ENCODE data around the gene APBA2.
"Not testable (repeated sequence)": the region's sequence is repeated elsewhere in the genome, so short reads cannot be mapped to it uniquely, and the experiment has no call there.

APBA2 gene

DNA sequence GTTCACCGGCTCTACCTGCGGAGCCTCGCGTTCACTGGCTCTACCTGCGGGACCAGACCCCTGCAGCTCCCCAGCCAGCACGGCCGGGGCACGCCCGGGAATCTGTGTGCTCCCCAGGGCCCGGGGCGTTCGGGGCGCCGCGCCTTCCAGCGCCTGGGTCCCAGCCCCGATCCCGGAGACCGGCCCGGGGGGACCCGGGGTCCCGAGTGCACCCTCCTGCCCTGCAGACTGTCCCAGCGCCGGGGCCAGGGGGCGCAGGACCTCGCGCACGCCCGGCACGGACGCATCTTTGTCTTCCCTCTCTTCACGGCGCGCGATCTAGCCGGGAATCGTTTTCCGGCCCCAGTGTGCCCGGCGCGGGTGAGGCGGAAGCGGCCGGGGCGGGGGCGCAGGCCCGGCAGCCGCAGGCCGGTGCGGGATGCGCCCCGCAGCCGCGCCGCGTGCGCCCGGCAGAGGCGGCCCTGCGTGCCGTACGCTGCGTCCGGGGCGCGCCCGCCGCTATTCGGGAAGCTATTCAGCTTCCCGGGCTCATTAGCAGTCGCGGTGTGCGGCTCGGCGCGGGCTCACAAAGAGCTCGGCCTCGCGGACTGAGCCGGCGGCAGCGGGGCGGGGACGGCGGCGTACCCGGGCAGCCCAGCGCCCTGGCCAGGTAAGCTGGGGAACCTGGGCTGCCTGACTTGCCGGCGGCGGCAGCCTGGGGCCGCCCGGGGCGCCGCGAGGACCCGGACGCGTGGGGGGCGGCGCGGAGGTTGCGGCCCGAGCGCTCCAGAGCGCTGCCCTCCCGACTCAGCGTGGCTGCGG lies at the start of gene APBA2:
Gene APBA2 (plus strand): TSS at position 345 of the 801 bp plus-strand sequence. CDS start 167,911 bp downstream, outside the sequence.
- H3K4me3 ChIP-seq (ENCODE audit: low read depth, low read length), result peak within 1 kb of the TSS; percentile 56
- in situ Hi-C loops (cut with HindIII; ENCODE audit: low sequenced_read_pairs), result no loop called here
- DNase-seq (ENCODE audit: low read depth), result no peak
- TF ChIP-seq, protein P1, sequence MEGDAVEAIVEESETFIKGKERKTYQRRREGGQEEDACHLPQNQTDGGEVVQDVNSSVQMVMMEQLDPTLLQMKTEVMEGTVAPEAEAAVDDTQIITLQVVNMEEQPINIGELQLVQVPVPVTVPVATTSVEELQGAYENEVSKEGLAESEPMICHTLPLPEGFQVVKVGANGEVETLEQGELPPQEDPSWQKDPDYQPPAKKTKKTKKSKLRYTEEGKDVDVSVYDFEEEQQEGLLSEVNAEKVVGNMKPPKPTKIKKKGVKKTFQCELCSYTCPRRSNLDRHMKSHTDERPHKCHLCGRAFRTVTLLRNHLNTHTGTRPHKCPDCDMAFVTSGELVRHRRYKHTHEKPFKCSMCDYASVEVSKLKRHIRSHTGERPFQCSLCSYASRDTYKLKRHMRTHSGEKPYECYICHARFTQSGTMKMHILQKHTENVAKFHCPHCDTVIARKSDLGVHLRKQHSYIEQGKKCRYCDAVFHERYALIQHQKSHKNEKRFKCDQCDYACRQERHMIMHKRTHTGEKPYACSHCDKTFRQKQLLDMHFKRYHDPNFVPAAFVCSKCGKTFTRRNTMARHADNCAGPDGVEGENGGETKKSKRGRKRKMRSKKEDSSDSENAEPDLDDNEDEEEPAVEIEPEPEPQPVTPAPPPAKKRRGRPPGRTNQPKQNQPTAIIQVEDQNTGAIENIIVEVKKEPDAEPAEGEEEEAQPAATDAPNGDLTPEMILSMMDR (IDR thresholded peaks at IDR 0.05; ENCODE audit: low read depth, low read length, missing control alignments), result peak; percentile 8

DNA sequence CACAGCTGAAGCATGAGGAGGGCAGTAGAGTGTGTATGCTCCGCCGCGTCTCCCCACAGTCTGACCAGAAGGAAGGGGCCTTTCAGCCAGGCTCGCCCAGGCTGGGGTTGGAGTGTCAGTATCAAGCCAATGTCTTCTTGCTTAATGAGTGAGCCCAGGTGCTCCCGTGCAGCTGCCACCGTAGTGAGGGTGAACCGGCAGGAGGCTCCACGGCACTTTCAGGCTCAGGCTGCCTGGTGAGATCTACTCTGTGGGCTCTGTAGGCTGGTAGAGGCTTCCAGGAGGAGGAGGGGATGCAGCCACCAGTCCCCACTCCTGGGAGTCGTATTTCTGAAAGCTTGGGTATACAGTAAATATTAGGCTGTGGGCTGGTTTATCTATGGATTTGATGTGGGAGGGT lies 45.5 kb upstream of the APBA2 start:
- H3K4me3 ChIP-seq (ENCODE audit: low read depth, low read length); DNase-seq (ENCODE audit: low read depth); in situ Hi-C loops (cut with HindIII; ENCODE audit: low sequenced_read_pairs): not testable (repeated sequence)

DNA sequence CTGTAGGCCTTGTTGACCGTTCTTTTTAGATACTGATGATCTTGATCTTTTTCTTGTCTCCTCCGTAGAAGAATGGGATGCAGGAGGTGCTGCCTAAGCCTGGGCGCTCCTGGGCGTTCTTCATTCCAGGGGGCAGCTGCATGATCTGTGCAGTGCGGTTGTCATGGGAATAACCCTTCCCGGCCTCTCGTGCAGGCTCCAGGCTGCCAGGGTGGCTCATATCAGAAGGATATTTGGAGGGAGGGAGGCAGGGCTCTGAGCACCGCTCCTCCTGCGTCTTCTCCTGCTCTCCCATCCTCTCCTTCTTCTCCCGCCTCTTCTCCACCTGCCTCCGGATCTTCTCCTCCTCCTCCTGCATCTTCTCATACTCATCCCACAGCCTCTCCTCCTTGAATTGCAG lies 43.6 kb upstream of the APBA2 start:
- H3K4me3 ChIP-seq (ENCODE audit: low read depth, low read length); DNase-seq (ENCODE audit: low read depth); in situ Hi-C loops (cut with HindIII; ENCODE audit: low sequenced_read_pairs): not testable (repeated sequence)

DNA sequence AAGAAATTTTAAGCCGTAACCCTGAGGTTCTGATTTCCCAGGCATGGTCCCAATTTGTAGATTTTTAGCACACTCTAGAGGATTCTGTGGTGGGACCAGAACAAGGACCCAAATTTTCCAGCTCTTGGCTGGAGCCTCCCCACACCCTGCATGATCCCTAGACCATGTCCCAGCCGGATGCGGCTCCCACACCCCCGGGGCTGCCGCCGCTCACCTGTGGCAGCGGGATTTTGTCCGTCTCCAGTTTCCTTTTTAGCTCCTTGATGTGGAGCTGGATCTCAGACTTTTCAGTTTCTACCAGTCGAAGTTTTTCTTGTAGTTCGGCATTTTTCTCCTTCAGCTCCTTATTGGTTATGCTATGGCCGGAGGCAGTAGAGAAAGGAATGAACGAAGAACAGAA lies 42.3 kb upstream of the APBA2 start:
- in situ Hi-C loops (cut with HindIII; ENCODE audit: low sequenced_read_pairs); DNase-seq (ENCODE audit: low read depth): not testable (repeated sequence)

DNA sequence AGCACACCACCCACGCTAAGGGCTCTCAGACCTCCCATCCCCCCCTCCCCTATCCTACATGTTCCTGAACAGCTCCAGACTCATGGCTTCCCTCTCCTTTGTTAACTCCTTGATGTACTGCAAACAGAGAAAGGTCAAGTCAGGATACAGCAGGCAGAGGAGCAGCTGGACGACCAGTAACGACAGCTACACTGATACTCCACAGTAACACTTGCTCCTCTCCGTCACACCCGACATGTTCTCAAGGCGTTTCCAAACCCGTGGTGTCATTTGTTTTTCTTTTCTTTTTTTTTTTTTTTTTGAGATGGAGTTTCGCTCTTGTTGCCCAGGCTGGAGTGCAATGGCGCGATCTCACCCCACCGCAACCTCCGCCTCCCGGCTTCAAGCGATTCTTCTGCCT lies 41.6 kb upstream of the APBA2 start:
- in situ Hi-C loops (cut with HindIII; ENCODE audit: low sequenced_read_pairs); H3K4me3 ChIP-seq (ENCODE audit: low read depth, low read length); DNase-seq (ENCODE audit: low read depth): not testable (repeated sequence)

More for the DNA sequence above, 42.3 kb upstream of the APBA2 start:
- H3K4me3 ChIP-seq (ENCODE audit: low read depth, low read length), result not testable (repeated sequence)

DNA sequence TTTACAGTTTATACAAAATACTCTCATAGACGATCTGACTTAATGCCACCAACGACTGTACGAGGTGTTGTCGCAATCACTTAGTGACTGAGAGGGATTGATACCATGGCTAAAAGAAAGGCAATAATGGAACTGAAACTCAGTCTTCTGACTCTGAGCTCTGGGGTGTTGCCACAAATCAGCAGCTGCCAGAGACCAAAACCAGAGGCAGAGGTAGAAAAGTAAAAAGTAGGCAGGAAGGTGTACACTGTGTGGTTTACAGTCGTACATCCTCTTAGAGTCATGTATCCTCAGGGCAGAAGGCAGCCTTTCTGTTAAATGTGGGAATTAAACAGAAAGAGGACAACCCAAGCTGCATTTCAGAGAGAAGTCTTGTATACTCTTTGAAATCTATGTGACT lies 38.5 kb upstream of the APBA2 start:
- in situ Hi-C loops (cut with HindIII; ENCODE audit: low sequenced_read_pairs), result not testable (repeated sequence)

DNA sequence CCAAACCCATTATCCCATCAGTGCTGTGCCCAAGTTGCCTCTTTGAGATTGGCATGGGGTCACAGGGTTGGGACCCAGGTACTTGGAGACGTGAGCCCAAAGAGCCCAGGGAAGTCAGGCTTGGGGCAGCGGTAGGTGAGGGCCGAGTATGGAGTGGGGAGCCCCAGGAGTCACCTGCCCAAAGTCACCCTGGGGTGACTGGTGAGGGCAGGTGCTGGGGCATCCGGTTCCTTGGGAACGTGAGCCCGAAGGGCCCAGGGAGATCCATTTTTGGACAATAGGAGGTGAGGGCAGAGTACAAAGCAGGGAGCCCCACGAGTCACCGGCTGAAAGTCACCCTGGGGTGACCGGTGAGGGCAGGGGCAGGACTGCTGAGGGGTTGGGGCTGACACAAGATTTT lies 37.8 kb upstream of the APBA2 start:
- in situ Hi-C loops (cut with HindIII; ENCODE audit: low sequenced_read_pairs); H3K4me3 ChIP-seq (ENCODE audit: low read depth, low read length); DNase-seq (ENCODE audit: low read depth): not testable (repeated sequence)

More for the DNA sequence above, 38.5 kb upstream of the APBA2 start:
- H3K4me3 ChIP-seq (ENCODE audit: low read depth, low read length); DNase-seq (ENCODE audit: low read depth): not testable (repeated sequence)

DNA sequence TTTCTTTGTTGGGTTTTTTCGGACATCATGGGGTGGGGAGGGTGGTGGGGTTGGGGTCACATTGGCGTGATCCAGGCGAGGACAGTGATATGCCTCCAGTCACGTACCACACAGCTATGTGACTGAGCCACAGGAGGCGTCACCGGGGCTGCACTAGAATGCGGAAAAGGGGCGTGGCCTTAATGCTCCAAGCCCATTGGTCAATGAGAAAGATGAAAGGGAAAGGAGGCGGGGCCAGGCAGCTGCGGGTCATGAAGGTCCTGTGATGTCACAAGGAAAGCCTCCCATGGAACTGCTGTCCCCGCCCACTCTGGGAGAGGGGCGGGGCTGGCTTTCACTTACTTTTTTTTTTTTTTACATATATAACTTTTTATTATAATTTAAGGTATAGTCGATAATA lies 37.3 kb upstream of the APBA2 start, which contains the start of gene GOLGA6L7:
Gene GOLGA6L7 (minus strand): TSS at position 124 of the 400 bp plus-strand sequence. CDS start 95 bp downstream, at position 29.
- in situ Hi-C loops (cut with HindIII; ENCODE audit: low sequenced_read_pairs); DNase-seq (ENCODE audit: low read depth); H3K4me3 ChIP-seq (ENCODE audit: low read depth, low read length): not testable (repeated sequence)

DNA sequence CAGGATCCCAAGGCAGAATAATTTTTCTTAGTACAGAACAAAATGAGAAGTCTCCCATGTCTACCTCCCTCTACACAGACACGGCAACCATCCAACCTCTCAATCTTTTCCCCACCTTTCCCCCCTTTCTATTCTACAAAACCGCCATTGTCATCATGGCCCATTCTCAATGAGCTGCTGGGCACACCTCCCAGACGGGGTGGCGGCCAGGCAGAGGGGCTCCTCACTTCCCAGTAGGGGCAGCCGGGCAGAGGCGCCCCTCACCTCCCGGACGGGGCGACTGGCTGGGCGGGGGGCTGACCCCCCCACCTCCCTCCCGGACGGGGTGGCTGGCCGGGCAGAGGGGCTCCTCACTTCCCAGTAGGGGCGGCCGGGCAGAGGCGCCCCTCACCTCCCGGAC lies 36.5 kb upstream of the APBA2 start:
- DNase-seq (ENCODE audit: low read depth); in situ Hi-C loops (cut with HindIII; ENCODE audit: low sequenced_read_pairs): not testable (repeated sequence)

DNA sequence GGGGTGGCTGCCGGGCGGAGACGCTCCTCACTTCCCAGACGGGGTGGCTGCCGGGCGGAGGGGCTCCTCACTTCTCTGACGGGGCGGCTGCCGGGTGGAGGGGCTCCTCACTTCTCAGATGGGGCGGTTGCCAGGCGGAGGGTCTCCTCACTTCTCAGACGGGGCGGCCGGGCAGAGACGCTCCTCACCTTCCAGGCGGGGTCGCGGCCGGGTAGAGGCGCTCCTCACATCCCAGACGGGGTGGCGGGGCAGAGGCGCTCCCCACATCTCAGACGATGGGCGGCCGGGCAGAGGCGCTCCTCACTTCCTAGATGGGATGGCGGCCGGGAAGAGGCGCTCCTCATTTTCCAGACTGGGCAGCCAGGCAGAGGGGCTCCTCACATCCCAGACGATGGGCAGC lies 36.0 kb upstream of the APBA2 start:
- DNase-seq (ENCODE audit: low read depth); in situ Hi-C loops (cut with HindIII; ENCODE audit: low sequenced_read_pairs); H3K4me3 ChIP-seq (ENCODE audit: low read depth, low read length): not testable (repeated sequence)

More for the DNA sequence above, 36.5 kb upstream of the APBA2 start:
- H3K4me3 ChIP-seq (ENCODE audit: low read depth, low read length), result not testable (repeated sequence)

DNA sequence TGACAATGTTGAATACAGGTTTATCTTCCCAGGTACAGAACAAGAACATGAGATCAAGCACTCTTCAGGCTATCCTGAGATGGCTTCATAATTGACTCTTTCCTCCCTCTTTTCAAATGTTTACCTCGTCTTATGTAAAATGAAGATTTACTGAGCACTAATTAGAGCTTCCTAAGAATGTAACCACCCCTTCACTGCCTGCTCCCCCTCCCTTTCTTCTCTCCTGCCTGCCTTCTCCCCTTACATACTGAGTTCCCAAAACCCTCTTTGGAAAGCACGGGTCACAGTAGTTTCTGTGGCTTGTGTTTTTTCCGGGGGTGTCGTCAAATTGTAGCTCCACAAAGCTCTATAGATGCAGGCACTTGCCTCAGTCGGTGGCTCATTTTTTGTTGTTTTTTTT lies 32.1 kb upstream of the APBA2 start:
- in situ Hi-C loops (cut with HindIII; ENCODE audit: low sequenced_read_pairs); DNase-seq (ENCODE audit: low read depth): not testable (repeated sequence)

DNA sequence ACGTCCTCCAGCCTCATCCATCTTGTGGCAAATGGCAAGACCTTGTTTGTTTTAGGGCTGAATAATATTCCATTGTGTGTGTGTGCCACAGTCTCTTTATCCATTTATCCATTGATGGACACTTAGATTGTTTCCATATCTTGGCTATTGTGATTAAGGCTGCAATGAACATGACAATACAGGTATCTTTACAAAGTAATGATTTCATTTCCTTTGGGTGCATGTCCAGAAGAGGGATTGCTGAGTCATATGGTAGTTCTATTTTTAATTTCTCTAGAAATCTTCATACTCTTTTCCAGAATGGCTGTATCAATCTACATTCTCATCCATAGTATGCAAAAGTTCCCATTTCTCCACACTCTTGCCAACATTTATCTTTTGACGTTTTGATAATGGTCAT lies 31.2 kb upstream of the APBA2 start:
- H3K4me3 ChIP-seq (ENCODE audit: low read depth, low read length); in situ Hi-C loops (cut with HindIII; ENCODE audit: low sequenced_read_pairs); DNase-seq (ENCODE audit: low read depth): not testable (repeated sequence)

More for the DNA sequence above, 32.1 kb upstream of the APBA2 start:
- H3K4me3 ChIP-seq (ENCODE audit: low read depth, low read length), result not testable (repeated sequence)
